Subcutaneous adipose tissue (tissue), 4 donors: ENCODE results near the gene C2CD3. TPM values are rescaled to one million over a fixed set of nuclear protein-coding genes. Genes with fewer than 3 reads are reported as not detected.

Source experiments
- CTCF ChIP-seq: fragments of 450-650 bp; IDR thresholded peaks from one replicate; pipeline ENCODE4 v1.5.1; 2016; ENCODE audit warnings: low read depth, mild to moderate bottlenecking, control low read depth, antibody characterized with exemption, moderate library complexity
- total RNA-seq, 4 donors: library from RNA; depleted of rRNA; stranded (reverse); fragments of >200 nt; gene quantifications; one replicate each; pipeline ENCODE4 v1.1.0, GENCODE V29; 2016

The C2CD3 gene
- total RNA-seq, 4 donors from 2014 or later = 15.6 to 33.8 (median 17.5) TPM

- TF ChIP-seq CTCF = no peak
These were observed 164.0 kb downstream of the C2CD3 start for GRCh38 chr11:74006743-74007304.

GRCh38 chr11:74005721-74006517 is 164.9 kb downstream of the C2CD3 start:
- TF ChIP-seq CTCF = no peak

- no peak for TF ChIP-seq CTCF
These were observed 165.8 kb downstream of the C2CD3 start for GRCh38 chr11:74004759-74005615.

GRCh38 chr11:74004046-74004695 is 166.6 kb downstream of the C2CD3 start:
- TF ChIP-seq CTCF = no peak

GRCh38 chr11:74002832-74003231 is 168.0 kb downstream of the C2CD3 start:
- TF ChIP-seq CTCF = no peak

- TF ChIP-seq CTCF = no peak
These were observed 168.9 kb downstream of the C2CD3 start for GRCh38 chr11:74001822-74002286.
